GM10266 (cell line): ENCODE measurements around the gene ZNF232.
"Not testable (repeated sequence)": the region's sequence is repeated elsewhere in the genome, so short reads cannot be mapped to it uniquely, and the experiment has no call there.

Experiments
- DNase-seq: peaks from one replicate; pipeline ENCODE4 v3.0.0; 2012; ENCODE audit errors: extremely low spot score
- TF ChIP-seq, protein P1 (sequence below): IDR thresholded peaks from 2 replicates; pipeline ENCODE4 v1.5.1; 2012; ENCODE audit warnings: mild to moderate bottlenecking, low read depth; ENCODE audit not compliant: control insufficient read depth, insufficient read depth; ENCODE audit errors: missing control alignments

Gene ZNF232

DNA sequence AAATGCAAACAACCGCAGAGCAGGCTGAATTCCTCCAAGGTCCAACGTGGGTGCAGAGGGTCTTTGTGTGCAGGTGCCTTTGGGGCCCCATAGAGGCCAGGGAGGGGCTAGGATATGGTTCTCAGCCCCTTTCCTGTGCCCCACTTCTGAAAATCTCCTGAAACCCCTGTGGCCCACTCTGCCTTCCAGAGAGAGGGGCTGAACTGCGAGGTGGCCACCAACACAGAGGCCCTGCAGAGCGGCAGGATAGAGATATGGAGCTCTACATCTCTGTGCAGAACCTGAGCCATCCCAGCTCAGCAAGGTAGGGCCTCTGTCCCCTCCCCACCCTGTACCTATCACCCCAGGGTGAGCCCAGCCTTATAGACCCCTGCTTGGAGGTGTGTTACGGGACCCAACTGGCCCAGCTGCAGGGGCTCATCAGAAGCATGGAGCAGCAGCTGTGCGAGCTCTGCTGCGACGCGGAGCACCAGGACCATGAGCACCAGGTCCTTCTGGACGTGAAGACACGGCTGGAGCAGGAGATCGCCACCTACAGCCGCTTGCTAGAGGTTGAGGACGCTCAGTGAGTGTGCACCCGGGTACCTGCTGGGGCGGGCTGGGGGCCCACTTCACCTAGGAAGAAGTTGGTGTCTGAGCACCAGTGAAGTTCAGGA lies 9.6 kb upstream of the ZNF232 start:
- DNase-seq = no peak
- TF ChIP-seq, protein P1, sequence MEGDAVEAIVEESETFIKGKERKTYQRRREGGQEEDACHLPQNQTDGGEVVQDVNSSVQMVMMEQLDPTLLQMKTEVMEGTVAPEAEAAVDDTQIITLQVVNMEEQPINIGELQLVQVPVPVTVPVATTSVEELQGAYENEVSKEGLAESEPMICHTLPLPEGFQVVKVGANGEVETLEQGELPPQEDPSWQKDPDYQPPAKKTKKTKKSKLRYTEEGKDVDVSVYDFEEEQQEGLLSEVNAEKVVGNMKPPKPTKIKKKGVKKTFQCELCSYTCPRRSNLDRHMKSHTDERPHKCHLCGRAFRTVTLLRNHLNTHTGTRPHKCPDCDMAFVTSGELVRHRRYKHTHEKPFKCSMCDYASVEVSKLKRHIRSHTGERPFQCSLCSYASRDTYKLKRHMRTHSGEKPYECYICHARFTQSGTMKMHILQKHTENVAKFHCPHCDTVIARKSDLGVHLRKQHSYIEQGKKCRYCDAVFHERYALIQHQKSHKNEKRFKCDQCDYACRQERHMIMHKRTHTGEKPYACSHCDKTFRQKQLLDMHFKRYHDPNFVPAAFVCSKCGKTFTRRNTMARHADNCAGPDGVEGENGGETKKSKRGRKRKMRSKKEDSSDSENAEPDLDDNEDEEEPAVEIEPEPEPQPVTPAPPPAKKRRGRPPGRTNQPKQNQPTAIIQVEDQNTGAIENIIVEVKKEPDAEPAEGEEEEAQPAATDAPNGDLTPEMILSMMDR = no peak

DNA sequence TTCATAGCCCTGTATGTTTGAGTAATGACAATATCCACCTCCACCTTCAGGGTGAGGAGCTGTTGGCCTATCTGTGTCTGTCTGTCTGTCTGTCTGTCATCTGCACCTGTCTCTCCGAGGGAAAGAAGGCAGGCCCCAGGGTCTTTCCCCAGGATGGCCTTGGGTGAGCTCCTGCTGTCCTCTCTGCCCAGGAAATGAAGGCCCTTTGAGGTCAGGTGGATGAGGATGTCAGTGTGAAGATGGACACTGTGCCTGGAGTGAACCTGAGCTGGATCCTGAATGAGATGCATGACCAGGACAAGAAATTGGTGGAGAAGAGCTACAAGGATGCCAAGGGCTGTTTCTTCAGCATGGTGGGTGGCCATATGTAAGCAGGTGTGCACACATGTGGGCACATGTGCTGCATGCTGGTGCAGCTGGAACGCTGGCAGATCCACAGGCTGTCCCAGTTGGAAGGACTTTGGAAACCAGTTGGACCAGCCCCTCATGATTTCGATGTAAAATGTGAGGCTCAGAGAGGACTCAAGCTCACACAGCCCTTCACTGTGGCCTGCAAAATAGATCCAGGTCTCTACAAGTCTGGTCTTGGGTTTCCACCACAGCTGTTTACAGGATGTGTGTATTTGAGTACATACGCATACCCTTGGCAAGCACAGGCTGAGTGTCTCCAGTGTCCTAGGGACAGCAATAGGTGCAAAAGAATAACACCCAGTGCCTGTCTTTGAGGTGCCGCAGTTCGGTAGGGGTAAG lies 8.9 kb upstream of the ZNF232 start:
- not testable (repeated sequence) for DNase-seq

DNA sequence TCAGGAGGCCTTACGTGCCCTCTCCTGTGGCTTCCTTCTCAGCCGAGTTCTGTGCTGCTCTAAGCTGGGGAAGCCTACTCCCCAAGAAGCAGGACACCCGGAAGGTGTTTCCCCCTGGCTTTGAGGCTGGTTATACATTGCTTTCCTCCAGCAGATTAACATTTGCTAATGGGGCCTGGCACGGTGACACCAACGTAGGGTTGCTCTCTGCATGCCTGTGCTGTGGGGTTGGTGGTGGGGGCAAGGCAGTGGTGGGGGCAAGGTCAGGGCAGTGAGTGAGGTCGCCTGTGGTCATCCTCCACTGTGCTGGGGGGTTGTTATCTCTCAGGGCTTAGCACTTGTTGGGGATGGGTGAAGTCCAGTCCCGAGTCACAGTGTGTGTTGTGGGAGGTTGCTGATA lies 8.4 kb upstream of the ZNF232 start:
- DNase-seq = no peak
- TF ChIP-seq, protein P1 = no peak

DNA sequence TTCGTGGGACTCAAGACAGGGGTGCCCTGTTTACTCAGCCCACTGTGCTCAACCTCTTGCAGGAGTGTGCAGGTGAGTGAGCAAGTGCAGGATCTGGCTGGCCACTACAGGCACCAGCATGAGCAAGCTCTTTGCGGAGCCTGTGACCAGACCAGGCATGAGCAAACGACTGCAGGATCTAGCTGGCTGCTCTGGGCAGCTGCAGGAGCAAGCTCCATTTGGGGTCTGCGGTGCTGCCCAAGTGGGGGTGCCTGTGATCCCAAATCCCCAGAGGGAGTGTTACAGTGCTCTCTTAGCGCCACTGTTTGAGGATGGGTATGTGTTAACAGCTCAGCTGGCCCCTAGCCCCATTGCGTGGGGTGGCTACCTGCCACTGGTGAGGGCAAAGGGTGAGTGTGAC lies 6.5 kb upstream of the ZNF232 start:
- no peak for DNase-seq
- TF ChIP-seq, protein P1 = no peak

DNA sequence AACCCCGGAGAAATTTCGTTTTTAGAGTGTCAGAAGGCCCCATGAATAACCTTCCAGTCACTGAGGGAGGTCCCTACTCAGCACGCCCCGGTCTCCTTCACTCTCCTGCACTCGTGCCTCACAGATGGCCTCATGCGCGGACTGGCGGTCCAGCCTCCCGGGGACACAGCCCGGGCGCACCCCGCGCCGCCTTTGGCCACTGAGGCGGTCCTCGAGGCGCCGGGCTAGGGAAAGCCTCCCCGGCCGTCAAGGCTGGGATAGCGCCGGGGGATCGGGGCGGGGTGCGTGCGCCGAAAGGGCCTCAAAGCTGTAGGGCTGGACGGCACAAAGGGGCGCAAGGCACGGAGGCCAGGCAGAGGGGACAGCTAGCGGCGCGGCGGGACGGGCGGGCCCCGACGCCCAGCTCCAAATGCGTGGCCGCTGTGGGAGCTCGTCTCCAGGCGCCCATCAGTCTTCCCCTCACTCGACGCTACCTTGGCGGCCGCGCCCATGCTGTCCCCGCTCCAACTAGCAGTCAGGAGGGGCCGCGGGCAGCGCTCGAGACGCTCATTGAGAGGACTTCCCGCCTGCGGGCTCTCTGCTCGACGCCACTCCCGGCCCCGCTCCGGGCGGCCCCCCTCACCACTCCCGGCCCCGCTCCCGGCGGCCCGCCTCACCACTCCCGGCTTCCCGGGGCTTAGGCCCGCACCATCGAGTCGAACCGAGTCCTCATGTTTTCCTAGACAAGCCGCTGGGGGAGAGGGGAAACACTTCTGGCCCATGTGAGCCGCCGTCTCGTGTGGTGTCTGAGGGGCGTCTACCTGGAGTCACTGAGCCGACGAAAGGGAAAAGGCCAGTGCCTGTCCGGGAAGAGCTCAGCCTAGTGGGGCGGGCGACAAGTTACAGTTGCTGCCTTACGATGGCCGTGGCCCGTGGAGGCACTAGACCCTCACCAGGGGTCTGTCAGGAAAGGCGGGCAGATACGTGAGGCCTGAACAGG lies 4.3 kb upstream of the ZNF232 start, which contains the start of gene USP6:
Gene USP6, plus strand, starts transcription at position 360 of the 979 bp plus-strand sequence. CDS start 14,336 bp downstream, outside the sequence.
- TF ChIP-seq, protein P1 = no peak
- DNase-seq = no peak

DNA sequence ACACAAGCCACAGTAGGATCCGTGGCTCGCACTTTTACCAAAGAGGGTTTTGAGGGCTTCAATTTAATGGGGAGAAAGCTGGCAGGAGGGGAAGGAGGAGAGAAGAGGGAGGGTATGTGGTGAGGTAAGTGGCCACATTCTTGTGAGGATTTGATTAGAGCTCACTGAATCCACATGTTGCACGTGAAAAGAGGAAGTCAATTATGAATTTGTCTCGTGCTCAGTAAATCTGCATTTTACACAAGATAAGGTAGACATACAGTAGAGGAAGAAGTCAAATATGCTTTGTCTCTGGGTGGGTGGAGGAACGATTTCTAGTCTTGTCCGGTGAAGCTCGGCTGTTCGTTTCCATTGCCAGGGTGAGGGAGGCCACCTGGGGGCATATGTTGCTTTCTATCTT lies 862 bp downstream of the ZNF232 start:
- no peak for DNase-seq
- TF ChIP-seq, protein P1 = no peak

DNA sequence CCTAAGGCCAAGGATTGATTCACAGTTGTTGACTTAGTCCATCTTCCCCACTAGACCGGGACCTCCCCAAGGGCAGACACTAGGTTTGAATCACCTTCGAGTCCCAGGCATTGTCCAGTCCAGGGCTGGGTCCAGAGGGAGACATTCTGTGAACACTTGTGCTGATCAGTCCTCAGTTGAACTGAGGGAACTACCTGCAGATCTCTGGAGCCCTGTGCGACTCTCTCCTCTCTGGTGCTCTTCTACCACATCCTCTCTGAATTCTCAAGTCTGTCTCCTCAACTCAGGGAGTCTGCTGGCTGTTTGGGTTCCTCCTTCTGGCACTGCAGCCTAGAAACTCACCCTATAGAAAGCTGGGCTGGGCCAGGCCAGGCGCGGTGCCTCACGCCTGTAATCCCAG lies 10.8 kb downstream of the ZNF232 start:
- no peak for DNase-seq
- TF ChIP-seq, protein P1 = no peak
